Hematopoietic multipotent progenitor cell treated with erythropoietin and hydrocortisone succinate and interleukin-3 and kit ligand, for 8 days (in vitro differentiated cells): ENCODE data around the gene ZNF362.
"Not testable (repeated sequence)": the region's sequence is repeated elsewhere in the genome, so short reads cannot be mapped to it uniquely, and the experiment has no call there.

Source experiments
- DNase-seq: peaks from one replicate; pipeline ENCODE4 v3.0.0-alpha.2; 2015

The ZNF362 gene

DNA sequence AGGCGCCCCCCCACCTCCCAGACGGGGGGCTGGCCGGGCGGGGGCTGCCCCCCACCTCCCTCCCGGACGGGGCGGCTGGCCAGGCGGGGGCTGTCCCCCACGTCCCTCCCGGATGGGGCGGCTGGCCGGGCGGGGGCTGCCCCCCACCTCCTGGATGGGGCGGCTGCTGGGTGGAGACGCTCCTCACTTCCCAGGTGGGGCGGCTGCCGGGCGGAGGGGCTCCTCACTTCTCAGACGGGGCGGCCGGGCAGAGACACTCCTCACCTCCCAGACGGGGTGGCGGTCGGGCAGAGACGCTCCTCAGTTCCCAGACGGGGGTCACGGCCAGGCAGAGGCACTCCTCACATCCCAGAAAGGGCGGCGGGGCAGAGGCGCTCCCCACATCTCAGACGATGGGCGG is 53.1 kb downstream of the ZNF362 start:
- DNase-seq, result not testable (repeated sequence)

DNA sequence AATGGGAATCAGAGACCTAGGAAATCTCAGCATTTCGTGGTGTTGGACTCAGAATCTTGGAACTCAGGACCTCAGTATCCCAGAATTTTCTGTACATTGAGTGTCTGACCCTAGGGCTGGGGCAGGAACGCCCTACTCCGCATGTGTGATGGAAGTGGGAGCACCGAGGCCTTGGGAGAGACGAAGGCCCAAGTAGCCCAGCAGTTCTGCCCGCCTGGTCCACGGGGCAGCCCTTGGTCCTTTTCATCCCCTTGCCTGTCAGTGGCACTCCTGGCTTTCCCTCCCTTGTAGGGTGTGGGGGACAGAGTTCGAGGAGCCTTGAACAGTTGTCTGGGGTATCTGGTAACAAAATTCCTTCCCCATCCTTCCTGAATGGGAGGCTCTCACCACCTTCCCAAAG is 54.4 kb downstream of the ZNF362 start:
- DNase-seq, result no peak

DNA sequence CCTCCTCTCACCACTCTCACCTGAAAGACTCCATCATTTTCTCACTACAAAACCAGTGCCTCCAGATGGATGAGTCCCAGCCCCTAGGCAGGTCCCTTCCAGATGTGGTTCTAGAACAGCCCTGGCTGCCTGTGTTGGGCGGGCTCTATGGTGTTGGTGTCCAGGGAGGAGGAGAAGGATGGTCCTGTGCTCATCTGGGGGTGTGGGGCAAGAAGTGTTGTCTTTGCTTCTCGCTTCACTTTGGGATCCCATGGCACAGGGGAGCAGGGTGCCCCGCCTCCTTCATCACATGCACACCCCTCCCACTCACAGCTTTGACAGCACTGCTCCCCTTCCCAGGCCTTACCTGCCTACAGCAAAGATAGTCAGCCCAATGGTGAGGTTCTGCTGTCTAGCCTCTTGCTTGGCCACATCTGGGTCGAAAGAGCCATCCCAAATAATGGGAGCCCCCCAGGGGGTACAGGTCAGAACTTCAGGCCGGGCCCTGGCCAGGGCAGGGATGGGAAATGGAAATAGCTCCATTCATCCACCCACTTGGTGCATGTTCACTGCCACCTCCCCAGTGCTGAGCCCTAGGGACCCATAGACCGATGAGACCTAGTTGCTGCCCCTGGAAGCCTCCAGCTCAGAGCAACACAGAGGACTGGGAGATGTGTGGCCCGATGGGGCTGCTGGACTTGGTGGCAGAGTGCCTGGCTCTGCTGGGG is 55.6 kb downstream of the ZNF362 start:
- no peak for DNase-seq

DNA sequence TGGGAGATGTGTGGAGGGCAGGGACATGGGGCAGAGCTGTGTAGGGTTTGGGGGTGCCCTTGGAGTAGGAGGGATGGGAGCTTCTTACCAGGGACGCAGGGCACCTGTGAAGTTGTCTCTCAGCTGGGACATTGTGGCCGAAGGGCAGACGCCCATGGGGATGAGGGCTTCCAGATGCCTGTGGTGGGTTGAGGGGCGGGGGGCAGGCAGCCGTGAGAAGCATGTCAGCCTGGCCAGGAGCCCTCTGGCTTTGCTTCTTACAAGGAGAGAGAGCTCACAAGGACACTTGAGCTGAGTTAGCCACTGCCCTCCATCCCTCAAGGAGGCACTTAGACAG is 56.1 kb downstream of the ZNF362 start:
- DNase-seq, result no peak

DNA sequence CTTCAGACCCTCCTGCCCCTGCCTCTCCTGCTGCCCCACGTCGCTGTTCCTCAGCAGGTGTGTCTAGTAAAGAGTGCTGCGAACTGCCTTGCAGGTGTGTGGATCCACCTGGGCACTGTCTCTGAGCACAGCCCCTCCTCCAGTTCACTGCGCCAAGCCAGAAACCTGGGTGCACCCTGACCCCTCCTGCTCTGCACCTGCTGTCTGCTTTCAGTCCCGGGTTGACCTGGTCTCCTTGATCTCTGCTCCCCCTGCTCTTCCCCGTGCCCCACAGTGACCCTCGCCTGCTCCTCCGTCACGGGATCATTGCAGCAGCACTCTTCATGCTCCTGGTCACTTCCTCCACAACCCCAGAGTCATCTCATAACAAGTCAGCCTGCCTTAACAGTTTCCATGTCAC is 58.1 kb downstream of the ZNF362 start:
- DNase-seq, result no peak

DNA sequence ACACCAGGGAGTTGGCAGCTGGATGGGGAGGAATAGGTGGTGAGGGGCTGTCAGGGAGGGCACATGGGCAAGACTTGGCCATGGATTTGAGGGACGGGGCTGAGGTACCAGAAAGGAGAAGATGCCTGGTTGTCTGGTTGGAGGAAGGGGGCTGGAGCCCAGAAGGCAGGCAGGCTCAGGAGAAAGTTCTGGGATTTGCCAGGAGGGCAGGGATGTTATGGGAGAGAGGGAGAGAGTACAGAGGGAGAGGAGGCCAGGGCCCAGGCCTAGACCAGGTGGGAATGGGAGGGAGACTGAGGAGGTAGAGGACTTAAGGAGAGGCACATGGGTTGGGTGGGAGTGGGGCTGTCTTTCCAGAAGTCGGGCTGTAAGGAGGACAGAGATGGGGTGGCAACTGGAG is 60.3 kb downstream of the ZNF362 start:
- DNase-seq, result no peak

DNA sequence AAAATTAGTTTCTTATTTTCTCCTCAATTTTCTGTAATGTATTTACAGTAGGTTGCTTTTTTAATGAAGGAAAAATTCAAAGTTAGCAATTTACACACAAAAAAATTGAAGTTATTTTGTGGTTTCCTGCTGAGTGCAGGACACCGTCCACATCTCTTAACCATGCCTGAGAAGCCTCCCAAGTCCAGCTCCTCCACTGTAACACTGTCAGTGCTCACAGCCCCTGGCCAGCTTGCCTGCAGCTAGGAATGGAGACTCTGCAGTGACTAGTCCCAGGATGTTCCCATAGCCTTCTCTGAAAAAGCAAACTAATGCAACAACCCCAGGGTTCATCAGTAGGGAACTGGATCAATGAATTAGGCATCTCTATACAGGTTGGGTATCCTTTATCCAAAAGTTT is 61.1 kb downstream of the ZNF362 start:
- no peak for DNase-seq

DNA sequence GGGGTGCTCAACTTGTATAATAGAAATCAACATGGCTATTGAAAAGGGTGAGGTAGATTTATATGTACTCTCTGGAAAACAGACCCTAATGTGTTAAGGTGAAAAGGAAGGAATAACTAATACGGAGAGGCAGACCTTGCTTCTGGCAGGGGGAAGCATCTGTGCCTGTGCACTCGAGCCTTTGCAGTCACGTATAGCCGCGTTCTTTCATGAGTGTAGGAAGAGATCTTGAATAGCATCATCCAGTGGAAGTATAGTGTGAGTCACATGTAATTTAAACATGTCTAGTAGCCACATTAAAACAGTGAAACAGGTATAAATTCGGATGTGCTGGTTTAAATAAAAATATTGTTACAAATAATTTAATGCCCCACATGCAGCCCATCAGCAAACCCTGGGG is 61.7 kb downstream of the ZNF362 start:
- no peak for DNase-seq

DNA sequence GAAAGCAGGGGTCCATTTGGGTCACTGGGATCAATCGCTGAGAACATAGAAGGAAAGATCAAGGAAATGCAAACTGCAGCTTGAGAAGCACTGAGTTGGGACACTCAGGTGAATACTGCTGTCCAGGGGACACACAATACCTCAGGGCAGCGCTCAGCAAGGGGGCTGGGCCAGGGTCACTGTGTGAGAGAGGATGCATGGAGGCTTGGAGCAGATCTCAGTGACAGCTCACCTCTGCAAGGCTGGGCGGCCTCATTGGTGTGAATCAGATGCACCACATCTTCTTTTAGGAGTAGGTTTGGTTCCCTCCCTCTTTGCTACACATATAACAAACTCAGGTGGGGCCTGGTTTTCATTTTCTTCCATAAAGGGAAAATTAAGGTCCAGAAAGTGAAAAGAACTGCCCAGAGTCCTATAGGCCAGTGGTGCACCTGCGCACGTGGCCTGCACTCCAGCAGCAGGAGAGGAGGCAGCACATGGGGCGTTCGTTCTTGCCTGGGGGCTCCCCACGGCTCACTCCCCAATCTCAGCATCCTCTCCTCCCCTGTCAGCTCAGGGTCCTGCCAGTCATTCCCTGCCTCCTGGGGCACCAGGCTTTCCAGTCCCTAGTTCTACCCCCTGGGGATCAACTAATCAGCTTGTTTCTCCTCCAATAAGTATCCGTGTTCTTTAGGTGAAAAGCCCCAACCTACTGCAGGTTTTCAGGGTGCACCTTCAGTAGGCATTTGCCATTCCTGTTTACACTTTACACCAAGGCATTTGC is 63.1 kb downstream of the ZNF362 start:
- DNase-seq, result no peak

DNA sequence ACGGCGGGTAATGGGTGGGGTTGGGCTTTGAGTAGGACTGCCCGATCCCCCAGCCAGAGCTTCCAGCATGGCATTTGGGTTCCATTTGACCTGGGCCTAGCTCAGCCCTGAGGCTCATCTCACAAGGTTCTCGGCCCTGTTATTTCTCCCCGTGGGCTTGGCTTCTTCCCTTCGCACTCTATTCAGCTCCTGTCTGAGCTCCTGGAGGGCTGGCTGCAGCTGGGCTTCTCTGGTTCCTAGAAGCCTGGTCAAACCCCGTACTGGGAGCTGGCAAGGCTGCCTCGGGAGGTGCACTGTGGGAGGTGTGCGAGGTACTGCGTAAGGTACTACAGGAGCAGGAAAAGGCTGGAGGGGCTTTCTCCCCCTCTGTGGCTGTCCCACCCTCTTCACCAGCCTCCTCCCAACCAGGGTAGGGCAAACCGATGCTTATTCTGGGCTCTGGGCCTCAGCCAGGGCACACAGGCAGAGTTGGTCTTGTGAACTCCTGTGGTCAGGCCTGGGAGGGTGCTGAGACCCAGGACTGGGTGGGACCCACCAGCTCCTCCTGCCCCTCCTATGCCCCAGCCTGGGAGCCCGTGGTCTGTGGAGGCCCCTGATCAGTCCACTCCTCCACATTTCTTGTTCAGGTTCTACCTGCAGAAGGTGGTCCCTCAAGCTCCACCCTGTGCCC is 63.8 kb downstream of the ZNF362 start:
- DNase-seq, result no peak

DNA sequence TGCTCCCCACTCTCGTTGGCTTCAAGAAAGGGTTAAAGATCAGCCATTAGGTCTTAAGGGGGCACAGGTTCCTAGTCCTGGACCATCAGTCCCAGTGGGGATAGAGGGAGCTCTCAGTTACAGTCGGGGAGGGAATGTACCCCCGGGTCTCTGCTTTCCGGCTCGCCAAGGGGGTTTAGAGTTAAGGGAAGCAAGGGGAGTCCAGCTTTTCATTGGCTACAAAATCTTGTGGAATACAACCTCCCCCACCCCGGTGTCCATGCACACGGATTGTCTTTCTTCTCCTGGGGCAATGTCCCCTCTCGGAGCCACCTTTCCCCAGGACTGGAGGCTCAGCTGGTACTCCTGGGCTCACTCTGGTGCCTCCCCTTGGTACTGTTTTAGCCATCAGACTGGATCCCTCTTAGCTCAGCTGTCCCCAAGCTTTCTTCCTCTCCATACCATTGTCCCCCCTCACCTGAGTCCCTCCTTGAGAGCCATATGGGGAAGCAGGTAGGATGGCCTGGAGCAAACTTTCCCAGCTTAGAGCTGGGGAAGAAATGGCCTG is 64.4 kb downstream of the ZNF362 start, which contains the start of gene A3GALT2:
Gene A3GALT2, minus strand, starts transcription at position 480 of the 547 bp plus-strand sequence. Its CDS starts 0 bp downstream, at position 480.
- DNase-seq, result no peak

DNA sequence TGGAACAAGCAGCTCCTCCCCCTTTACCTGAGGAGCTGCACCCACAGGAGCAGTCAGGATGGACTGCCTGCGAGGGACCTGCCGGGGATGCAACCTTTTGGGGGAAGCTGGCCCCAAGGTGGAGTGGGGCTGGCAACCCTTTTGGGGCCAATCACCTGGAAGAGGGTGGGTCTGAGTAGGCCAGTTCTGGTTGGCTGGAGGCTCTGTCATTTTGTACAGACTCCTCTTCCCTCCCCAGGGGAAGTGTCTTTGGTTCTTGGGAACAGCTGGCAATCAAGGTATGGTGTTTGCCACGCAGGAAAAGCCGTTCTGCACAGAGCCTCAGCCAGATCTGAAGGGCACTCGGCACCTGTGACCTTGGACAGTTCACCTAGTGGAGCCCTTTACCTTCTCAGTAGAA is 64.9 kb downstream of the ZNF362 start:
- no peak for DNase-seq

DNA sequence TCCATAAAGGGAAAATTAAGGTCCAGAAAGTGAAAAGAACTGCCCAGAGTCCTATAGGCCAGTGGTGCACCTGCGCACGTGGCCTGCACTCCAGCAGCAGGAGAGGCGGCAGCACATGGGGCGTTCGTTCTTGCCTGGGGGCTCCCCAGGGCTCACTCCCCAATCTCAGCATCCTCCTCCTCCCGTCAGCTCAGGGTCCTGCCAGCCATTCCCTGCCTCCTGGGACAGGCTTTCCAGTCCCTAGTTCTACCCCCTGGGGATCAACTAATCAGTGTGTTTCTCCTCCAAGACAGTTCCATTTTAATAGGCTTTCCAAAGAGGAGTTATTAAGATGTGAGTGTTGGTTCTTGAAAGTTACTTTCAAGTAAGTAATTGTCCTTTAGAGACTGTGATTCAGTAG is 65.8 kb downstream of the ZNF362 start:
- no peak for DNase-seq

DNA sequence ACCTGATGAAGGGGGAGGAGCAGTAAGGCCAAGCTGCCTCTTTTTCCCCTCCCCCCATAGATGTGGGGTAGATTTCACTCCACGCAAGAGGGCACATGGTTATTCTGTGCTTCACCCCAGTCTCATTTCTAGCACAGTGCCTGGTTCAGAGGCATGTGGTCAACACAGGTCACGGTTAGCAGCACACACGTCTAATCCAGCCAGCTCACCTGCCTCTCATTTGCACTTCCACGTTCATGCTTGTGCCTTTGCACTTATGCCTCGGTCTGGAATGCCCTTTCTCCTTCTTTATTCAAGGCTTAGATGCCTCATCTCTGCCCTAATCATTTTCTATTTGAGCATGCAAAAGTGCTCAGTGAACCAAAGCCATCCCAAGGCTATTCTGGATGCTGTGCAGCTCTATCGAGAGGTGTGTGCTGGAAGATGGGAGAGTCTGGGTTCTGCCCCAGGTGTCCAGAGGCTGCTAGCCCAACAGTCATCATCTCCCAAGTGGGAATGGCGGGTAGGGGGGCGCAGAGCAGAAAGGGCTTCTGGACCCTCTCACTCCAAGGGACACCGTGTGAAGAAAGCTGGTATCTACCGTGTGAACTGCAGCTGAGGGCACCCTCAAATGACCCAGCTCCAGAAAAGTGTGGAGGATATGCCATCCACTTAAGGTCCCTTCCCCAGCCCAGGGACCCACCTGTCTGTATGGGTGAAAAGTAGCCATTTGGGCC is 66.7 kb downstream of the ZNF362 start:
- no peak for DNase-seq

DNA sequence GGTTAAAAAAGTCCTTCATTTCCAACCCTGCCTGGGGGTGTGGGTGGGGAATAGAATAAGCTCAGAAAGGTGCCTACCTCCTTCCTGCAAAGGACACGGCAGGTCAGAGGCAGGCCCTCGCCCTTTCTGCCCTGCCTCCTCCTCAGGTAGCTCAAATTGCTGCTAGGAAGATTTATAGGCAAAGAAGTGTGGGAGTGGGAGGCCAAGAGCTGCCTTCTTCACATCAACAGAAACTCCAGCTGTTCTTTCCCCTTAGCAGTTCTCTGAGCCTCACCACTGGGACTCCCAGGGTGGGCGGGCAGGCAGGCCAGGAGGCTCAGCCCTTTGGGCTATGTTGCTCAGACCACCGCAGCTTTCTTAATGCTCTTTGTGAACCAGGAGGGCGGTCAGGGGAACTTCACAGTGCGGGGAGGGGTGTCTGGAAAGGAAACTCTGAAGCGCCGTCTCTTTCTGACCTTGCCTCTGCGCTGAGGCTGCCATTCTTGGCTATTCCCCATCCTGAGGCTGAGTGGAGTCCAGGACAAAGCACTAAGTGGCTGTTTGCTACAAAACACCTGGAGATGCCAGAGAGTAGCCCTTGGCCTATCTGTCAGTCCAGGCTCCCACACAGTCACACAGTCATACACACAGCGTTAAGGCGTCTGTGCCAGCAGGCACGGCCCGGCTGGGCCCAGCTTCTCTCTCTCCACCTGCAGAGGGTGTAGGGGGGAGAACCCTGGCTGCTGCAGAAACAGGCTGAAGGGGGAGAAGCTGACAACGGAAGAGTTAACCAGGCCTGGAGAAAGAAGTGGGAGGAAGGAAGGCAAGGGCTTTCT is 67.6 kb downstream of the ZNF362 start:
- no peak for DNase-seq

DNA sequence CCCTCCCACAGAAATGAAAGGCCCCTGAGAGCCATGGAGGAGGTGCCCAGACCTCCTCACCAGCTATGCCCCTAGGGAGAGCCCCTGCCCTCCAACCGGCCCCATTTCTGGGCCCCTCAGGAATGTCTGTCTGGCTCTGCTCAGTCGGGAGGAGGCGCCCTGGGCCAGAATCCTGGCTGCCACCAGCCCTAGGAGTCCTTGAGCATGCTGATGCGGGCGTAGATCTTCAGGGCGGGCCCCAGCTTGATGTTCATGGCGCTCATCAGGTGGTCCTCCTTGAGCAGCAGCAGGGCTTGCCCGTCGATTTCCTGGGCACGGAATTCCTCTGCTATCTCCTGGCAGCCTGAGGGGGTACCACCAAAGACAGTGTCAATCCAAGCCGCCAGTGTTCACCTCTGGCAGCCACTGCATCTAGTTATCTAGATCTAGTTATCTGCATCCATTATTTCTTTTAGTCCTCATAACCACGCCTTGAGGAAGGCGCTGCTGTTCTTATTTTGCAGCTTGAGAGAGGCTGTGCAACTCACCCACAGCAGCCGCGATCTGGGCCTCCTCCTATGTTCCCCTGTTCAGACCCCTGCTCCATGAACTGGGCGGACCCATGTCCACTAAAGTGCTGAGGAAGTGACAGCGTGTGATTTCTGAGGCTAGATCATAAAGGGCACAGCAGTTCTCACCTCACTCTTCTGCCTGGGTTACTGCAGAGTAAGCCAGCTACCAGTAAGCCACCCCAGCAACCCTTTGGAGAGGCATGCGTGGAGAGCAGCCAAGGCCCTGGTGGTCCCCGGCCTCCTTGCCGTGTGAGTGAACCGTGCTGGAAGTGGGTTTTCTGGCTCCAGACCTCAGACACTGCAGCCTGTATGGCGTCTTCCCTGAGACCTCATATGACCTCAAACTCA is 68.6 kb downstream of the ZNF362 start:
- no peak for DNase-seq

DNA sequence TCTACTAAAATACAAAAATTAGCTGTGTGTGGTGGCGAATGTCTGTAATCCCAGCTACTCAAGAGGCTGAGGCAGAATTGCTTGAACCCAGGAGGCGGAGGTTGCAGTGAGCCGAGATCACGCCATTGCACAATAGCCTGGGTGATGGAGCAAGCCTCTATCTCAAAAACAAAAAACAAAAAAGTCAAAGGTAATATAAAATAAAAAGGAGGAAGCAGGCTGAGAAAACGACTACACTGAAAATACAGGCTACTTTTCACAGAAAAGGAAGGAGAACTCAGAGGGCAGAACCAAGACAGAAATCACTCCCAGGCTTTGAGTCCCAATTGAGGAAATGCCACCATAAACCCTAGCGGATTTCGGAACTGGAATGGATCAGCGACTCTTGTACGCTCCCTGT is 70.5 kb downstream of the ZNF362 start:
- no peak for DNase-seq

DNA sequence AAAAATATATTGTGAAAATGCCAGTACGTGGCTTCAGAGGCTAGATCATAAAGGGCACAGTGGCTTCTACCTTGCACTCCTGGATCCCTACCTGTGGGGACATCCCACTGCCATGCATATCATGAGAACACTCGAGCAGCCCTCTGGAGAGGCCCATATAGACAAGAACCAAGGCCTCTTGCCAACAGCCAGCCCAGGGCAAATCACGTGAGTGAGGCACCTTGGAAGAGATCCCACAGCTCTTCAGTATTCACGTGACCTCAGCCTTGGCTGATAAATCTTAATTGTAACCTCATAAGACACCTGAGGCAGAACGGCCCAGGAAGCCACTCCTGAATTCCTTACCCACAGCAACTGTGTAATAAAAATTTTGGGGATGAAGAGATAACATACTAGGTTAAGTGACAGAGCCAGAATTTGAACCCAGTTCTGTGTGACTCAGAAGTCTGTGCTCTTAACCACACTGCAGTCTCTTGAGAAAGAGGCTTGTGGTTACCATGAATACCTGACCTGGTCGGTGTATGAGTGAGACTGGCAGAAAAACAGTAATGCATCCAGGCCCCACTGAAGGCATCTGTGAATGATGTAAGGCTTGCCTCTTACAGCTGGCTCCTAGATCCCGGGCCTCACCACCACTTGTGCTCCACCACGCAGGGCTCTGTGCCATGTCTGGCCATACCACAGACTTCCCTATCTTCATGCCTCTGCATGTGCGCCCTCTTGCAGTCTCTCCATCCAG is 71.5 kb downstream of the ZNF362 start:
- DNase-seq, result no peak

DNA sequence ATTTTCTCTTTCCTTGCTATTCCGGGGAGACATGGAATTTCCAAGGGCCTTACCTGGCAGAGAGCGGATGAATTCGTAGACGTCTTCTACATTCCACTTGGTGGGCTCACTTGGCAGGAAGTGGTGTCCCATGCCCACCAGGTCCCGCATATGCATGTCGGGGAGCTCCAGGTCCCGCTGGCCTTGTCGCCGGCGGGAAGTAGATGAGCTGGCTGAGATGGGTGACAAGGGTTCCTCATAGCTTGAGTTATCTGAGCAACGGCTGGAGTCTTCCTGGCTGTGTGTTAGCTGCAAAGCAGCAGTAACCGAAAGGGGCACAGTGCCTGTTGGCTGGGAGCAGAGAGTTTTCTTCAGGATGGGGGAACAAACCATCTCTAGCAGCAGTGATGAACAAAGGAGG is 72.5 kb downstream of the ZNF362 start:
- no peak for DNase-seq

DNA sequence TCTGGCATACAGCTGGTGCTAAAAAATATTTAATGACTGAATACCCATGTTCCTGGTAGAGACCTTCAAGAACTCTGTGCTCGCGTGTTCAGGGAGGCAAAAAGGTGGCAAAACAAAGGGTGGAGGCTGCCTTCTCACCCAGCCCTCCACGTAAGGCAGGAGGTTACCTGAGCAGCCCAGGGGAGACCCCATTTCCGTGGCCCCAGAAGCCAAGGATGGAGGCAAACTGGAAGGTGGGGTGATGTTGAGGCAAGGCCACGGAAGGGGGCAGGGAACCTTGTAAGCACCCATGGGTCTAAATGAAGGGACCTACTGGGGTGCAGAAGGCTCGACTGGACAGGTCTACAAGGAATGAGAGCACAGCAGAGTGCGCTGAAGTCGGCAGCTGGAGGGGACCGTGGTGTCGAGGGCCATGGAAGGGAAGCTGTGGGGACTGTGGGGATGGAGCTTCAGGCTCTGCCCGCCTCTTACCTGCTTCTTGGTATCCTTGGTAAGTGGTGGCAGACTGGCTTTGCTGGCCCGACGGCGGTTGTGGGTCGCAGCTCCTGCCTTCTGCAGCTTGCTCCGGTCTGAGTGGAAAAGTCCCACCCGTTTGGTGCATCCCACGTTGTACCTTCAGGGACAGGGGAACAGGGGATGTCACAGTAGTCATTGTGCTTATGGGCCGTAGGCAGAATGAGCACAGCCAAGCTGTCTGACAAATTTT is 73.5 kb downstream of the ZNF362 start:
- no peak for DNase-seq
